Neural cell (in vitro differentiated cells): ENCODE results near the gene CCDC12. TPM values are rescaled to one million over a fixed set of nuclear protein-coding genes. Genes with fewer than 3 reads are reported as not detected.

ENCODE experiments used
- H2AFZ ChIP-seq: fragments of 200-600, 300-800 bp; sonication (generic), shearing (Covaris generic); 2 replicates; pipeline ENCODE4 v1.6.0; 2014; ENCODE audit warnings: low read depth, mild to moderate bottlenecking, antibody characterized with exemption, low read length, moderate library complexity
- H3F3A ChIP-seq: fragments of 200-600 bp; shearing (Covaris generic); 2 replicates; pipeline ENCODE4 v1.6.1; 2016; ENCODE audit warnings: mild to moderate bottlenecking, moderate library complexity, mixed read lengths, antibody characterized with exemption, low read length; ENCODE audit not compliant: insufficient read depth, poor library complexity, severe bottlenecking
- H3K27ac ChIP-seq: fragments of 200-600, 300-800 bp; sonication (generic), shearing (Covaris generic); 2 replicates; pipeline ENCODE4 v1.5.1; 2014; ENCODE audit warnings: mild to moderate bottlenecking, low read length, moderate library complexity
- H3K27me3 ChIP-seq: fragments of 300-800, 200-600 bp; sonication (generic), shearing (Covaris generic); 2 replicates; pipeline ENCODE4 v1.6.0; 2014; ENCODE audit warnings: mild to moderate bottlenecking, low read depth, low read length, moderate library complexity; ENCODE audit not compliant: insufficient read depth
- H3K36me3 ChIP-seq: fragments of 300-800, 200-600 bp; sonication (generic), shearing (Covaris generic); 2 replicates; pipeline ENCODE4 v1.5.1; 2014; ENCODE audit warnings: mild to moderate bottlenecking, antibody characterized with exemption, low read length, moderate library complexity; ENCODE audit not compliant: insufficient read depth
- H3K4me2 ChIP-seq: fragments of 300-800, 200-600 bp; sonication (generic), shearing (Covaris generic); 2 replicates; pipeline ENCODE4 v1.6.0; 2014; ENCODE audit warnings: mild to moderate bottlenecking, low read length
- H3K4me3 ChIP-seq: fragments of 300-800, 200-600 bp; sonication (generic), shearing (Covaris generic); 2 replicates; pipeline ENCODE4 v1.5.1; 2014; ENCODE audit warnings: mild to moderate bottlenecking, low read length, moderate library complexity
- H3K79me2 ChIP-seq: fragments of 200-600 bp; shearing (Covaris generic); replicated peaks from 2 replicates; pipeline ENCODE4 v1.6.0; 2014; ENCODE audit warnings: mild to moderate bottlenecking, low read length, moderate library complexity; ENCODE audit not compliant: insufficient read depth
- H3K9ac ChIP-seq: fragments of 300-800, 200-600 bp; sonication (generic), shearing (Covaris generic); 2 replicates; pipeline ENCODE4 v1.6.1; 2016; ENCODE audit warnings: mild to moderate bottlenecking, low read length, mixed read lengths
- H3K9me2 ChIP-seq: fragments of 200-600 bp; shearing (Covaris generic); 2 replicates; pipeline ENCODE4 v1.6.1; 2016; ENCODE audit warnings: mild to moderate bottlenecking, low read length, mixed read lengths; ENCODE audit not compliant: insufficient read depth
- H3K9me3 ChIP-seq: fragments of 200-600, 300-800 bp; sonication (generic), shearing (Covaris generic); 2 replicates; pipeline ENCODE4 v1.6.1; 2016; ENCODE audit warnings: mild to moderate bottlenecking, mixed run types, low read length, moderate library complexity, mixed read lengths
- H4K20me1 ChIP-seq: fragments of 200-600 bp; shearing (Covaris generic); 2 replicates; pipeline ENCODE4 v1.6.1; 2016; ENCODE audit warnings: mild to moderate bottlenecking, mixed run types; ENCODE audit not compliant: insufficient read depth
- CTCF ChIP-seq: fragments of 450-650 bp; IDR thresholded peaks from 2 replicates; pipeline ENCODE4 v1.5.1; 2014; ENCODE audit warnings: antibody characterized with exemption, mild to moderate bottlenecking, moderate library complexity; ENCODE audit not compliant: poor library complexity, severe bottlenecking
- EP300 ChIP-seq: fragments of 450-650 bp; conservative IDR thresholded peaks from 2 replicates; pipeline ENCODE4 v1.6.1; 2014; ENCODE audit warnings: antibody characterized with exemption, mild to moderate bottlenecking, moderate library complexity; ENCODE audit not compliant: poor library complexity, severe bottlenecking
- EZH2 ChIP-seq: fragments of 200-600, 300-800 bp; shearing (Covaris generic), sonication (generic); IDR thresholded peaks from 2 replicates; pipeline ENCODE4 v1.6.1; 2014; ENCODE audit warnings: antibody characterized with exemption, low read length, borderline replicate concordance, mild to moderate bottlenecking; ENCODE audit not compliant: insufficient read depth, poor library complexity, severe bottlenecking
- MXI1 ChIP-seq: fragments of 450-650 bp; conservative IDR thresholded peaks from 2 replicates; pipeline ENCODE4 v1.6.1; 2014; ENCODE audit warnings: antibody characterized with exemption, mild to moderate bottlenecking; ENCODE audit not compliant: poor library complexity, severe bottlenecking
- POLR2AphosphoS5 ChIP-seq: IDR thresholded peaks from 2 replicates; pipeline ENCODE4 v1.6.1; 2012
- RAD21 ChIP-seq: fragments of 450-650 bp; conservative IDR thresholded peaks from 2 replicates; pipeline ENCODE4 v1.6.1; 2014; ENCODE audit warnings: antibody characterized with exemption, mild to moderate bottlenecking, moderate library complexity
- SMC3 ChIP-seq: fragments of 450-650 bp; conservative IDR thresholded peaks from 2 replicates; pipeline ENCODE4 v1.6.1; 2014; ENCODE audit warnings: antibody characterized with exemption, mild to moderate bottlenecking, moderate library complexity; ENCODE audit not compliant: poor library complexity
- polyA plus RNA-seq: library from polyadenylated mRNA; depleted of rRNA; stranded (reverse); fragments of >200 nt; gene quantifications from 2 replicates; pipeline ENCODE4 v1.2.3, GENCODE V29; 2014
- TF ChIP-seq, protein P1 (sequence below): IDR thresholded peaks from 2 replicates; pipeline ENCODE4 v1.6.1; 2012; ENCODE audit warnings: borderline replicate concordance

Gene CCDC12
- polyA plus RNA-seq, 1 donor from 2014 or later, result 46.4 TPM

DNA sequence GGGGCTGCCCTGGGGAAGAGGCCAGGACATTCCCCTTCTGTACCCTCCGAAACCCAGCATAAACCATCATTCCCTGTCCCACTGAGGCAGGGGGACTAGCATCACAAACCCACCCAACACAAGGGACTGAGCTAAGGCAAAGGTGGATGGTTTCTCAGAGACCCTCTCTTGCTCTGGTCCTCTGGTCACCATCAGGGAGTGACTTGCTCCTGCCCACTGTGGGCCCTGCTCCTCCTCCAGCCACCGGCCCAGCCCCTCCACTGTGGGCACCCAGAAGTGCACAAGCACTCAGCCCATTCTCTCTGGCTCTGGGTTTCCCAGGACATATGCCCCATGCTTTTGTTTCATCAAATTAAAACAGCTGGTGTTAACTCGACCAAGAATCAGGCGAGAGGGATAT, 54.1 kb downstream of the CCDC12 start:
- TF ChIP-seq CTCF (no peak), MXI1 (no peak)
- Histone ChIP-seq H3K36me3 (peaks cover under 1% of the 10 kb centered on the region), H2AFZ (no peak overlapping the region), H3K9ac (no peak overlapping the region), H3K9me2 (no peaks in the 10 kb centered on the region), H4K20me1 (no peaks in the 10 kb centered on the region), H3K27ac (no peak overlapping the region), H3K27me3 (no peaks in the 10 kb centered on the region), H3K79me2 (no peaks in the 10 kb centered on the region), H3K9me3 (peaks cover 6% of the 10 kb centered on the region), H3K4me3 (no peak overlapping the region), H3K4me2 (no peak overlapping the region), H3F3A (no peaks in the 10 kb centered on the region)

DNA sequence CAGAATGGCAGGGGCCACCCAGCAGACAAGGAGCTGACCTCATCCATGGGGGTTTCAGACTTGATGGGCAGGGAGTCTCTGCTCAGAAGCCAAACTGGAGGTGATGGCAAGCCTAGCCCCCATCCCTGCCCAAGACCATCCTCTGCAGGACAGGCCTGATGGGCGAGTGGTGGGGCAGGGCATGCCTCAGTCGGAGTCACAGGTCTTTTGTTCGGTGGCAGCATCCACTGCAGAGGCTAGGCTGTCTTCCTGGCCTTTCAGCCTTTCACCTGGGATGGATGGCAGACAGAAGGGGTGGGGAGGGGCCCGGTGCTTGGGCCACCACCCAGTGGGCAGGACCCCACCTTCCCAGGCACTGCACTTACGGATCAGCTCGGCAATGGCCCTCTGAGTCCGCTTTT, 54.7 kb downstream of the CCDC12 start:
- H3K27me3 ChIP-seq, result no peaks in the 10 kb centered on the region
- H2AFZ ChIP-seq, result no peak overlapping the region
- no peak overlapping the region for H3K9ac ChIP-seq
- TF ChIP-seq EP300 (no peak), RAD21 (no peak), SMC3 (no peak), MXI1 (no peak), CTCF (no peak)
- H3K9me3 ChIP-seq, result peaks cover 6% of the 10 kb centered on the region
- no peak overlapping the region for H3K4me2 ChIP-seq
- no peaks in the 10 kb centered on the region for H3F3A ChIP-seq
- no peak overlapping the region for H3K4me3 ChIP-seq
- H3K36me3 ChIP-seq, result peaks cover 4% of the 10 kb centered on the region
- H3K27ac ChIP-seq, result no peak overlapping the region
- H3K79me2 ChIP-seq, result no peaks in the 10 kb centered on the region
- H4K20me1 ChIP-seq, result no peaks in the 10 kb centered on the region
- H3K9me2 ChIP-seq, result no peaks in the 10 kb centered on the region

DNA sequence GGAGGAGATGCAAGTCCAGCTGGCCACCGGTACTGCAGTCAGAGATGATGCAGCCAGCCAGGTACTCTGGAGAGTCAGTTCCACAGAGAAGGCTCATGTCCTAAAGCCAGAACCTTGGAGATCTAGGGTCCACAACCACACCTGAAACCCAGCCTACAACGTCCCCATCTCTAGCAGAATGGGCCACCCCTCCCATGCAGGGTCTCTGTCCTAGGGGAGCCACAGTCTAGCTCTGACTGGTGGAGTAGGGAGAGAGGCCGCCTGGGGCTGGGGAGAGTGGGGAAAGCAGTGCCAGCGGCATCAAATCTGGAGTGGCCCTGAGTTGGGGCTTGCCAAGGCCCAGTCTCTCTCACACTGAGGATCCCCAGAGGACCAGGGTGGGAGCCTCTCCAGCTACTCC, 55.5 kb downstream of the CCDC12 start:
- no peaks in the 10 kb centered on the region for H3K27me3 ChIP-seq
- TF ChIP-seq CTCF (no peak), RAD21 (no peak), MXI1 (no peak), EZH2 (no peak), POLR2AphosphoS5 (no peak), SMC3 (no peak)
- TF ChIP-seq, protein P1, sequence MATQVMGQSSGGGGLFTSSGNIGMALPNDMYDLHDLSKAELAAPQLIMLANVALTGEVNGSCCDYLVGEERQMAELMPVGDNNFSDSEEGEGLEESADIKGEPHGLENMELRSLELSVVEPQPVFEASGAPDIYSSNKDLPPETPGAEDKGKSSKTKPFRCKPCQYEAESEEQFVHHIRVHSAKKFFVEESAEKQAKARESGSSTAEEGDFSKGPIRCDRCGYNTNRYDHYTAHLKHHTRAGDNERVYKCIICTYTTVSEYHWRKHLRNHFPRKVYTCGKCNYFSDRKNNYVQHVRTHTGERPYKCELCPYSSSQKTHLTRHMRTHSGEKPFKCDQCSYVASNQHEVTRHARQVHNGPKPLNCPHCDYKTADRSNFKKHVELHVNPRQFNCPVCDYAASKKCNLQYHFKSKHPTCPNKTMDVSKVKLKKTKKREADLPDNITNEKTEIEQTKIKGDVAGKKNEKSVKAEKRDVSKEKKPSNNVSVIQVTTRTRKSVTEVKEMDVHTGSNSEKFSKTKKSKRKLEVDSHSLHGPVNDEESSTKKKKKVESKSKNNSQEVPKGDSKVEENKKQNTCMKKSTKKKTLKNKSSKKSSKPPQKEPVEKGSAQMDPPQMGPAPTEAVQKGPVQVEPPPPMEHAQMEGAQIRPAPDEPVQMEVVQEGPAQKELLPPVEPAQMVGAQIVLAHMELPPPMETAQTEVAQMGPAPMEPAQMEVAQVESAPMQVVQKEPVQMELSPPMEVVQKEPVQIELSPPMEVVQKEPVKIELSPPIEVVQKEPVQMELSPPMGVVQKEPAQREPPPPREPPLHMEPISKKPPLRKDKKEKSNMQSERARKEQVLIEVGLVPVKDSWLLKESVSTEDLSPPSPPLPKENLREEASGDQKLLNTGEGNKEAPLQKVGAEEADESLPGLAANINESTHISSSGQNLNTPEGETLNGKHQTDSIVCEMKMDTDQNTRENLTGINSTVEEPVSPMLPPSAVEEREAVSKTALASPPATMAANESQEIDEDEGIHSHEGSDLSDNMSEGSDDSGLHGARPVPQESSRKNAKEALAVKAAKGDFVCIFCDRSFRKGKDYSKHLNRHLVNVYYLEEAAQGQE, result no peak
- no peak overlapping the region for H2AFZ ChIP-seq
- no peak overlapping the region for H3K27ac ChIP-seq
- no peaks in the 10 kb centered on the region for H3K9me2 ChIP-seq
- H3K4me2 ChIP-seq, result no peak overlapping the region
- H3F3A ChIP-seq, result no peaks in the 10 kb centered on the region
- no peak overlapping the region for H3K4me3 ChIP-seq
- H3K9me3 ChIP-seq, result peaks cover 6% of the 10 kb centered on the region
- H3K36me3 ChIP-seq, result peaks cover 4% of the 10 kb centered on the region
- no peak overlapping the region for H3K9ac ChIP-seq
- H3K79me2 ChIP-seq, result no peaks in the 10 kb centered on the region
- H4K20me1 ChIP-seq, result no peaks in the 10 kb centered on the region
